ENCODE measurements around the gene PAM.

- no peak for TF ChIP-seq CTCF (IDR thresholded peaks at IDR 0.05)
- no peak for TF ChIP-seq SIN3A (IDR thresholded peaks at IDR 0.05; ENCODE audit: borderline replicate concordance, insufficient read depth, low read depth, low read length)
- TF ChIP-seq REST (IDR thresholded peaks at IDR 0.05; ENCODE audit: insufficient read depth in 1 of 2, low read depth in 2 of 2, low read length in 1 of 2) = no peak
These were observed 110.0 kb downstream of the PAM start for GRCh38 chr5:102865171-102865509.

All from Panc1 (cell line).